ENCODE results near the gene KIF13A. TPM values are rescaled to one million over a fixed set of nuclear protein-coding genes. Genes with fewer than 3 reads are reported as not detected.
A peak's percentile ranks its signal among the peaks of the same experiment; 100 is the strongest.

Gene KIF13A
- total and polyA plus RNA-seq, 9 of the 15 experiments (the other 6 are each of a cell fraction or from before 2014, with no cell fraction given) = 3.6 to 44.3 (median 29.7) TPM

DNA sequence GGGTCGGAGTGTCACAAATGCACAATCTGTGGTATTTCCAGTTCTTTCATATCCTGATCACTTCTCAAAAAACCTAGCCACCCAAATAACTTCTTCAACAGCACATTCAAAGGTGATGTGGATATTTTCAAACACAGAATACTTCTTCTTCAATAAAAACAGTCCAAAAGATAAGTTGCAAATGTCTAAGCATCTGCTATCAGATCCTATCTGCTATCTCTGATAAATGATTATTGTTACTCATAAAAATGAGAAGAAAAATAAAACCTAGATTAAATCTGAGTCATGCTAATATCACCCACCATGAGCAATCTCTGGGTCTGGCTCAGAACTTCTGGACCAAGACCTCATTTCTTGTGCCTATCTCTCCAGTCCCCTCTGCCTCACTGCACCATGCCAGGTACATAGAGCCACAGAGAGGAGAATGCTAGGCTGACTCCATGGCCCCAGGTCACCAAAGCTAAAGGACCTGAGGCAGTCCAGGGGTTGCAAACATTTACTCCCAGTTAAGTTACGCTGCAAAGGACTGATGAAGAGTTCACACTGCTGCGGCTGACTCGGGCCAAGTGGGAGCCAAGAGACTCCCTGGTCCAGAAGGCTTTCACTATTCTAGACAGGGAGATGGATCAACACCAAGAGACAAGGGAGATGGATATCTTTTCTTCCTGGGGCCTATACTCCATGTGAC, 101.4 kb downstream of the KIF13A start:
- no TSS peak for BruUV-seq (replicated peaks)
- POLR2A ChIA-PET = no interaction called here
- in situ Hi-C loops (cut with MboI) = no loop called here

GRCh38 chr6:17884498-17885478, 102.6 kb downstream of the KIF13A start:
- Histone ChIP-seq H3K9me3 (replicated peaks; ENCODE audit: control insufficient read depth, insufficient read depth, low read depth, low read length) (no peaks in the 10 kb centered on the region), H3K27ac (ENCODE audit: extremely low read depth, low read depth, low read length) (peak overlapping the region; percentile 67), H3K4me1 (replicated peaks in 1 of 2; ENCODE audit: control insufficient read depth in 2 of 2, insufficient read depth in 2 of 2, low read length in 2 of 2) (peaks cover 20 to 26% of the 10 kb centered on the region in 2 experiments), H3K9ac (ENCODE audit: insufficient read depth in 1 of 2, low read depth in 2 of 2, low read length in 2 of 2) (peak overlapping the region; percentile 20 to 66; a peak in 3 of 4 replicates), H3K4me3 (no peak overlapping the region), H4K20me1 (replicated peaks; ENCODE audit: control insufficient read depth, insufficient read depth, low read length) (no peaks in the 10 kb centered on the region), H3K4me2 (ENCODE audit: insufficient read depth, low read length) (peak overlapping the region; percentile 22; the same call in 1 of the 2 replicates), H3K36me3 (ENCODE audit: control insufficient read depth, insufficient read depth, low read length) (peaks cover 6% of the 10 kb centered on the region; the same call in 1 of the 3 replicates), H3K27me3 (ENCODE audit: control insufficient read depth in 2 of 2, insufficient read depth in 2 of 2, low read length in 2 of 2) (no peaks in the 10 kb centered on the region), H2AFZ (ENCODE audit: low read depth, low read length) (peak overlapping the region; percentile 25; the same call in 1 of the 2 replicates), H3K79me2 (ENCODE audit: control insufficient read depth, insufficient read depth, low read length) (peaks cover 17% of the 10 kb centered on the region; the same call in 1 of the 3 replicates), H3K9me1 (ENCODE audit: control insufficient read depth, insufficient read depth, low read length) (no peaks in the 10 kb centered on the region)
- intact Hi-C loops (cut with micrococcal nuclease) (no loop called here), in situ Hi-C loops (cut with MboI) (no loop called here)
- 21% methylated on average over 4 of the region's 4 CpGs for WGBS (ENCODE audit: insufficient coverage, low coverage, missing lambda C conversion rate)
- ATAC-seq (peak; percentile 63), DNase-seq (ENCODE audit: extremely low read depth in 1 of 4, low spot score in 3 of 4) (peak in 1 of 4 experiments; percentile 41), FAIRE-seq (peak; percentile 67)
- POLR2A ChIA-PET = interaction anchor here (0.6 kb wide), 1 partner anchor 244 kb away, joined by 3 read pairs; no protein-coding TSS in a partner anchor
- CTCF ChIA-PET (ENCODE audit: low intra/inter-chr PET ratio) = no interaction called here
- no TSS peak for BruUV-seq (replicated peaks)
- no peak for TF ChIP-seq CHD4 (IDR thresholded peaks at IDR 0.05; ENCODE audit: insufficient read depth, insufficient replicate concordance, low read depth, low read length, poor library complexity, severe bottlenecking)
- no peak for TF ChIP-seq ZNF121 (CRISPR knock-in tag; conservative IDR thresholded peaks at IDR 0.05)
- TF ChIP-seq THRAP3 (IDR thresholded peaks at IDR 0.05; ENCODE audit: borderline replicate concordance) = no peak
- no peak for TF ChIP-seq SREBF1 (IDR thresholded peaks at IDR 0.05; ENCODE audit: borderline replicate concordance, low read depth, low read length)
- TF ChIP-seq WHSC1 (IDR thresholded peaks at IDR 0.05; ENCODE audit: low read length) = no peak
- TF ChIP-seq ZSCAN32 (CRISPR knock-in tag; IDR thresholded peaks at IDR 0.05) = no peak

More for the DNA sequence above, 101.4 kb downstream of the KIF13A start:
- ATAC-seq (no peak), FAIRE-seq (no peak), DNase-seq (ENCODE audit: extremely low read depth in 1 of 4, low spot score in 3 of 4) (no peak)
- CTCF ChIA-PET (ENCODE audit: low intra/inter-chr PET ratio) = no interaction called here
- intact Hi-C loops (cut with micrococcal nuclease) = no loop called here
- H3K27me3 ChIP-seq (ENCODE audit: control insufficient read depth in 2 of 2, insufficient read depth in 2 of 2, low read length in 2 of 2) = no peaks in the 10 kb centered on the region
- no peak overlapping the region for H3K4me2 ChIP-seq (ENCODE audit: insufficient read depth, low read length)
- peaks cover 6% of the 10 kb centered on the region; the same call in 1 of the 3 replicates for H3K36me3 ChIP-seq (ENCODE audit: control insufficient read depth, insufficient read depth, low read length)
- no peaks in the 10 kb centered on the region for H3K9me1 ChIP-seq (ENCODE audit: control insufficient read depth, insufficient read depth, low read length)
- TF ChIP-seq TBP (optimal IDR thresholded peaks at IDR 0.05; ENCODE audit: low read depth, low read length) = no peak
- no peak for TF ChIP-seq ATF7 (IDR thresholded peaks at IDR 0.05)
- TF ChIP-seq WHSC1 (IDR thresholded peaks at IDR 0.05; ENCODE audit: low read length) = peak; percentile 79
- H3K9ac ChIP-seq (ENCODE audit: insufficient read depth in 1 of 2, low read depth in 2 of 2, low read length in 2 of 2) = no peak overlapping the region; a peak in 1 of 4 replicates
- no peak overlapping the region for H3K27ac ChIP-seq (ENCODE audit: extremely low read depth, low read depth, low read length)
- H2AFZ ChIP-seq (ENCODE audit: low read depth, low read length) = no peak overlapping the region
- H3K9me3 ChIP-seq (replicated peaks; ENCODE audit: control insufficient read depth, insufficient read depth, low read depth, low read length) = no peaks in the 10 kb centered on the region
- 95% methylated on average over 4 of the region's 4 CpGs for WGBS (ENCODE audit: insufficient coverage, low coverage, missing lambda C conversion rate)
- H3K4me3 ChIP-seq = no peak overlapping the region
- H4K20me1 ChIP-seq (replicated peaks; ENCODE audit: control insufficient read depth, insufficient read depth, low read length) = no peaks in the 10 kb centered on the region
- peaks cover 17% of the 10 kb centered on the region; the same call in 1 of the 3 replicates for H3K79me2 ChIP-seq (ENCODE audit: control insufficient read depth, insufficient read depth, low read length)
- H3K4me1 ChIP-seq (replicated peaks in 1 of 2; ENCODE audit: control insufficient read depth in 2 of 2, insufficient read depth in 2 of 2, low read length in 2 of 2) = peaks cover 20 to 26% of the 10 kb centered on the region in 2 experiments
